Measurements from ENCODE around the gene SARDH.

DNA sequence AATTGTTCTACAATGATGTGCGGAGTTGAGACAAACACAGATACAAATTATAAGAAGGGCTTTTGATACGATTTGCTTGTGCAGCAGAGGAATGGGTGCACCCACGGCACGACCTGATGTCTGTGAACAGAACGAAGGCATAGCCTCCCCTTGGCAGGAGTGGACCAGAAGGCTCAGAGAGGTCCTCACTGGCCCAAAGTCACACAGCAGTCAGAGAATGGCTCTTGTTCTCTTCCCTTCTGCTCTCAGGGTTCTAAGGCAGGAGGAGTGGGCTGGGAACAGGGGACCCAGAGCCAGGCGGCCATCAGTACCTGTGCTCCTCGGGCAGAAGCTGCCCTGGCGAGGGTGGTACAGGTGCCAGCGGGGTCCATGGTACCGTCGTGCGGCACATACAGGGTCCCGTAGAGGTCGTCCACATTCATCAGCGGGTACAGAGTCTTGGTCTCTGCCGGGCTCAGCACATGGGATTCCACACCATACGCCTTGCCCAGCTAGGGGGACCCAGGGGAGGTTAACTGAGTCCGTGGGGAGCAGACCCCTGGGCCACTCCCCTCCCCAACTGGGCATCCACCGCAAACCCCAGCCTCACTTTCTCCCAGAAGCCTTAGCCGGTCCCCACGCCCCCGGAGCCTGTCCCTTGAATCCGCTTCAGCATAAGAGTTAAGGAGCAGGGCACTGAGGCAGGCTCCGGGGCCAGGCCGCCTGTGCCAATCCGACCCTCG is 7.0 kb downstream of the SARDH start:
- TF ChIP-seq, protein P1, sequence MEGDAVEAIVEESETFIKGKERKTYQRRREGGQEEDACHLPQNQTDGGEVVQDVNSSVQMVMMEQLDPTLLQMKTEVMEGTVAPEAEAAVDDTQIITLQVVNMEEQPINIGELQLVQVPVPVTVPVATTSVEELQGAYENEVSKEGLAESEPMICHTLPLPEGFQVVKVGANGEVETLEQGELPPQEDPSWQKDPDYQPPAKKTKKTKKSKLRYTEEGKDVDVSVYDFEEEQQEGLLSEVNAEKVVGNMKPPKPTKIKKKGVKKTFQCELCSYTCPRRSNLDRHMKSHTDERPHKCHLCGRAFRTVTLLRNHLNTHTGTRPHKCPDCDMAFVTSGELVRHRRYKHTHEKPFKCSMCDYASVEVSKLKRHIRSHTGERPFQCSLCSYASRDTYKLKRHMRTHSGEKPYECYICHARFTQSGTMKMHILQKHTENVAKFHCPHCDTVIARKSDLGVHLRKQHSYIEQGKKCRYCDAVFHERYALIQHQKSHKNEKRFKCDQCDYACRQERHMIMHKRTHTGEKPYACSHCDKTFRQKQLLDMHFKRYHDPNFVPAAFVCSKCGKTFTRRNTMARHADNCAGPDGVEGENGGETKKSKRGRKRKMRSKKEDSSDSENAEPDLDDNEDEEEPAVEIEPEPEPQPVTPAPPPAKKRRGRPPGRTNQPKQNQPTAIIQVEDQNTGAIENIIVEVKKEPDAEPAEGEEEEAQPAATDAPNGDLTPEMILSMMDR (IDR thresholded peaks at IDR 0.05), result no peak
- TF ChIP-seq POLR2A (IDR thresholded peaks at IDR 0.05), result no peak
